A673 (cell line): ENCODE measurements around the gene PCID2.

Source experiments
- EZH2 ChIP-seq: fragments of 200-600 bp; sonication (generic); IDR thresholded peaks from 2 replicates; pipeline ENCODE4 v1.6.1; 2017; ENCODE audit warnings: borderline replicate concordance, low read depth, mild to moderate bottlenecking, mixed read lengths, antibody characterized with exemption, low read length; ENCODE audit not compliant: poor library complexity, severe bottlenecking
- TF ChIP-seq, protein P1 (sequence below): fragments of 300-800, 200-600 bp; sonication (generic); conservative IDR thresholded peaks from 2 replicates; pipeline ENCODE4 v1.5.1; 2017; ENCODE audit warnings: low read depth, mild to moderate bottlenecking, antibody characterized with exemption, low read length, moderate library complexity, mixed read lengths

DNA sequence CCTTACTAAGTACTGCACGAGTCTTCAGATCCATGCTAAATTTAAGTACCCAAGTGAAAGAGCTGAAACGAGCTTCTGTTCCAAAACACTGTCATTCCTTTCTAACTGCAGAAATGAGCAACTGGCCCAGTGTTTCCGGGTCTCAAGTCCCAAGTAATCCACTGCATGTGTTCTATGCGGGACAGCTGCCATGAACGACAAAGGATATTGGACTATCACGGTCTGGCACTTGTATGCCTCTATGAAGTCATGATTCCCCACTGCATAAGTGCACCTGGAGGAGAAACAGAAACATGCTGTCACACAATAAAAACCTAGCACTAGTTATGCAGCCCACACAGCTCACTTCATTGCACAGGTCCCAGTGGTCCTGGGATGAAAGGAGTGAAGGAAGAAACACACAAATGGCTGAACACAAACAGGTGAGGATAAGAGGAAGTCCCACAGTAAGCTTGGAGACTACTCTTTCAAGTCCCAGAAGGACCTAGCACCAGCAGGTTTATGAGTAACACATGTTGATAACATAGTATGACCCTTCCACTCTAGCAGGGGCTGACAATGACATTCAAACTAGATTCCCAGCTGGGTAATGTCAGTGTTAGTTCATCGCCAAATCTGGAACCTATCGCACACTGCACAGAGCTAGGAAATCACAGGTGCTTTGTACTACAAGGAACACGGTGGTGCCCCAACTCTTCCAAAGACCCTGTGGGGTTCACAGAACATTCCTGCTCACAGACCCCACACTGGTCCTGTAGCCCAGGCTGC lies 11.3 kb downstream of the PCID2 start:
- TF ChIP-seq, protein P1, sequence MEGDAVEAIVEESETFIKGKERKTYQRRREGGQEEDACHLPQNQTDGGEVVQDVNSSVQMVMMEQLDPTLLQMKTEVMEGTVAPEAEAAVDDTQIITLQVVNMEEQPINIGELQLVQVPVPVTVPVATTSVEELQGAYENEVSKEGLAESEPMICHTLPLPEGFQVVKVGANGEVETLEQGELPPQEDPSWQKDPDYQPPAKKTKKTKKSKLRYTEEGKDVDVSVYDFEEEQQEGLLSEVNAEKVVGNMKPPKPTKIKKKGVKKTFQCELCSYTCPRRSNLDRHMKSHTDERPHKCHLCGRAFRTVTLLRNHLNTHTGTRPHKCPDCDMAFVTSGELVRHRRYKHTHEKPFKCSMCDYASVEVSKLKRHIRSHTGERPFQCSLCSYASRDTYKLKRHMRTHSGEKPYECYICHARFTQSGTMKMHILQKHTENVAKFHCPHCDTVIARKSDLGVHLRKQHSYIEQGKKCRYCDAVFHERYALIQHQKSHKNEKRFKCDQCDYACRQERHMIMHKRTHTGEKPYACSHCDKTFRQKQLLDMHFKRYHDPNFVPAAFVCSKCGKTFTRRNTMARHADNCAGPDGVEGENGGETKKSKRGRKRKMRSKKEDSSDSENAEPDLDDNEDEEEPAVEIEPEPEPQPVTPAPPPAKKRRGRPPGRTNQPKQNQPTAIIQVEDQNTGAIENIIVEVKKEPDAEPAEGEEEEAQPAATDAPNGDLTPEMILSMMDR, result no peak
- TF ChIP-seq EZH2, result no peak
